PC-9 (cell line): Measurements from ENCODE around the gene PTPRF.

Source experiments
- EZH2 ChIP-seq: fragments of 200-600 bp; sonication (generic); IDR thresholded peaks from 2 replicates; pipeline ENCODE4 v1.8.0; 2017; ENCODE audit warnings: antibody characterized with exemption, low read depth
- TF ChIP-seq, protein P1 (sequence below): fragments of 200-600 bp; sonication (generic); conservative IDR thresholded peaks from 2 replicates; pipeline ENCODE4 v1.6.1; 2017; ENCODE audit warnings: mixed run types, antibody characterized with exemption, mild to moderate bottlenecking, moderate library complexity

DNA sequence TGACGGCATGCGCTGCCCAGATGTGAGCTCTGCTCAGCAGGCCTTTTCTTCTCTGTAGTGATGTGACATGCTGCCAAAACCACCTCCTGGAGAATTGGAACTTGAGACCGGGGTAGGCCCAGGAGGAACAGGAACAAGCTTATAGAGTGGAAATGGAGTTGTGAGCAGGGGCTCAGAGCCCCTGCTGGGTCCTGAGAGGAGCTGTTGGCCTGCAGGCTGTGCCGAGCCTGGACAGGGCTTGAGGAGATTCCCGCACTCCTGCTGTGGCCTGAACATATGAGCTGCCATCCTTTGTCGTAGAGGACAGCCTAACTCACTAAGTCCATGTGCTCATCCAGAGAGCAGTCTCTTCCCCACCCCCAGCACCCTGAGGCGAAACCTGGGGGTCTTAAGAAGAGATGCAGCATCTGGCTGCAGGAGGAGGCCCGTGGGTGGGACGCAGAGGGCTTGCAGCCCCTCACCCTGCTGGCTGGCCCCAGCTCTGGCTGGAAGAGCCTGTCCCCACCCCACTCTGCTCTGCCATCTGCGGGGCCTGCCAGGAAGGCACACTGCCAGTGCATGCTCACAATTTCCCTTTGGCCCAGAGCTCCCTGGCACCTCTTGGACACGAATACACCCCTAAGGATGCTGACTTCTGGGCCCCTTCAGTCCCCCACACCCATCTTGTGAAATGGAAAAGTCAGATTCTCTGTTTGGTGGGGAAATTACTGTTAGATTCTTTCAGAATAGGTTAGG is 42.5 kb downstream of the PTPRF start:
- TF ChIP-seq, protein P1, sequence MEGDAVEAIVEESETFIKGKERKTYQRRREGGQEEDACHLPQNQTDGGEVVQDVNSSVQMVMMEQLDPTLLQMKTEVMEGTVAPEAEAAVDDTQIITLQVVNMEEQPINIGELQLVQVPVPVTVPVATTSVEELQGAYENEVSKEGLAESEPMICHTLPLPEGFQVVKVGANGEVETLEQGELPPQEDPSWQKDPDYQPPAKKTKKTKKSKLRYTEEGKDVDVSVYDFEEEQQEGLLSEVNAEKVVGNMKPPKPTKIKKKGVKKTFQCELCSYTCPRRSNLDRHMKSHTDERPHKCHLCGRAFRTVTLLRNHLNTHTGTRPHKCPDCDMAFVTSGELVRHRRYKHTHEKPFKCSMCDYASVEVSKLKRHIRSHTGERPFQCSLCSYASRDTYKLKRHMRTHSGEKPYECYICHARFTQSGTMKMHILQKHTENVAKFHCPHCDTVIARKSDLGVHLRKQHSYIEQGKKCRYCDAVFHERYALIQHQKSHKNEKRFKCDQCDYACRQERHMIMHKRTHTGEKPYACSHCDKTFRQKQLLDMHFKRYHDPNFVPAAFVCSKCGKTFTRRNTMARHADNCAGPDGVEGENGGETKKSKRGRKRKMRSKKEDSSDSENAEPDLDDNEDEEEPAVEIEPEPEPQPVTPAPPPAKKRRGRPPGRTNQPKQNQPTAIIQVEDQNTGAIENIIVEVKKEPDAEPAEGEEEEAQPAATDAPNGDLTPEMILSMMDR, result no peak
- TF ChIP-seq EZH2, result no peak
